HG02885 (cell line): ENCODE measurements around the gene C4A.
"Not testable (repeated sequence)": the region's sequence is repeated elsewhere in the genome, so short reads cannot be mapped to it uniquely, and the experiment has no call there.

Experiments
- ATAC-seq: cut with Tn5 transposase; IDR thresholded peaks from one replicate; pipeline ENCODE4 v1.9.1; 2021; ENCODE audit warnings: mild to moderate bottlenecking; ENCODE audit not compliant: unreplicated experiment, poor library complexity

Gene C4A

GRCh38 chr6:31981744-31982143, at the start of gene C4A:
TSS of gene C4A (plus strand) at chr6:31982057. CDS start at chr6:31982108, 51 bp downstream.
- not testable (repeated sequence) for ATAC-seq

DNA sequence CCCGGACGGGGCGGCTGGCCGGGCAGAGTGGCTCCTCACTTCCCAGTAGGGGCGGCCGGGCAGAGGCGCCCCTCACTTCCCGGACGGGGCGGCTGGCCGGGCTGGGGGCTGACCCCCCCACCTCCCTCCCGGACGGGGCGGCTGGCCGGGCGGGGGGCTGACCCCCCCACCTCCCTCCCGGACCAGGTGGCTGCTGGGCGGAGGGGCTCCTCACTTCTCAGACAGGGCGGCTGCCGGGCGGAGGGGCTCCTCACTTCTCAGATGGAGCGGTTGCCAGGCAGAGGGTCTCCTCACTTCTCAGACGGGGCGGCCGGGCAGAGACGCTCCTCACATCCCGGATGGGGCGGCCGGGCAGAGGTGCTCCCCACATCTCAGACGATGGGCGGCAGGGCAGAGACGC, 49.7 kb upstream of the C4A start:
- ATAC-seq = not testable (repeated sequence)

DNA sequence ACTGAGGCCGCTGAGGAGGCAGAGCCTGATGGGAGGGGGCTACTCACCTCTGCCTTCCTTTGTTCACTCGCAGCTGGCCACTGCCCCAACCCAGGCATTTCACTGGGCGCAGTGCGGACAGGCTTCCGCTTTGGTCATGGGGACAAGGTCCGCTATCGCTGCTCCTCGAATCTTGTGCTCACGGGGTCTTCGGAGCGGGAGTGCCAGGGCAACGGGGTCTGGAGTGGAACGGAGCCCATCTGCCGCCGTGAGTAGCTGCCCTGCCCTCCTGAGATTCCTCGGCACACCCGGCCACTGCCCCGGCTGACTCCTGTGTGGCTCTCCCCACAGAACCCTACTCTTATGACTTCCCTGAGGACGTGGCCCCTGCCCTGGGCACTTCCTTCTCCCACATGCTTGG, 48.3 kb upstream of the C4A start:
- ATAC-seq = no peak

GRCh38 chr6:31935021-31935420, 46.8 kb upstream of the C4A start:
- no peak for ATAC-seq

GRCh38 chr6:31935823-31936222, 46.0 kb upstream of the C4A start:
- ATAC-seq = no peak

DNA sequence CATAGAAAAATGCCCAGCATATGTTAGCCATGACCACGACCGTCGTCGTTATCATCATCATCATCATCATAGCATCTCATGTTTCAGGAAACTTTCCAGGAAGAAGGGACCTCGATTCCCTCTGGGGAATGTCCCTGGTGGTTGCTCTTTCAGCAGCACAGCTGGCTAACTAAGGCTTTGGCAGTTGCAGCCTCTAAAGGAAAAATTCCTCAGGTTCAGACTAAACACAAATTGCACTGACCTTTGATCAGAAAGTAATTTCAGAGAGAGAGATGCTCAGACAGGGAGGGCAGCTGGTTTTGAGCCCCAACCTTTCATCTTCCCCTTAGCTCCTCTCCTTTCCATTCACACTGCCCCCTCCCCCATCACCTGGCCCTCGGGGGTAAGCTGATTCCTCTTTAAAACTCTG, 41.6 kb upstream of the C4A start:
- ATAC-seq = no peak

DNA sequence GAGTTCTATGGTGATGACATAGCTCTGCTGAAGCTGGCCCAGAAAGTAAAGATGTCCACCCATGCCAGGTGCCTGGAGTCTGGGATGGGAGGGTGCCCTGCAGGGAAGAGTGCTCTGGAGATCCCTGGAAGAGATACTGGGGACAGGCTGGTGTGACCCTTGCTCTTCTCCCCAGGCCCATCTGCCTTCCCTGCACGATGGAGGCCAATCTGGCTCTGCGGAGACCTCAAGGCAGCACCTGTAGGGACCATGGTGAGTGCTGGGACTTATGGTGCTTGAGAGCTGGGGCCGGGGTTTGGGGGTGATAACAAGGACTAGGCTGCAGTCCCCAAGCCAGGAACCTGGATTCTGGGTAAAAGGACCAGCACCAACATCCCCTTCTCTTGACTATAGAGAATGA, 38.1 kb upstream of the C4A start:
- ATAC-seq = no peak

- no peak for ATAC-seq
Observed at GRCh38 chr6:31945154-31945506, 36.7 kb upstream of the C4A start.

- ATAC-seq = no peak
Observed at GRCh38 chr6:31945507-31946369, 36.1 kb upstream of the C4A start, which contains the start of gene CFB. TSS of gene CFB (plus strand) at chr6:31946095. CDS start at chr6:31946222, 127 bp downstream.

DNA sequence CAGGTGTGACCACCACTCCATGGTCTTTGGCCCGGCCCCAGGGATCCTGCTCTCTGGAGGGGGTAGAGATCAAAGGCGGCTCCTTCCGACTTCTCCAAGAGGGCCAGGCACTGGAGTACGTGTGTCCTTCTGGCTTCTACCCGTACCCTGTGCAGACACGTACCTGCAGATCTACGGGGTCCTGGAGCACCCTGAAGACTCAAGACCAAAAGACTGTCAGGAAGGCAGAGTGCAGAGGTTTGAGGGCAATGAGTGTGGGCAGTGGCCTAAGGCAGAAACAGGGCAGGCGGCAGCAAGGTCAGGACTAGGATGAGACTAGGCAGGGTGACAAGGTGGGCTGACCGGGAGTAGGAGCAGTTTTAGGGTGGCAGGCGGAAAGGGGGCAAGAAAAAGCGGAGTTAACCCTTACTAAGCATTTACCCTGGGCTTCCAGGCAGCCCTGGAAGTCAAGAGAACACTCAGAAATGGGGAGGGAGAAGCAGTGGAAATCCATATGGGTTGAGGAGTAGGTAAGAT, 35.4 kb upstream of the C4A start:
- ATAC-seq = no peak

GRCh38 chr6:31947070-31947675, 34.7 kb upstream of the C4A start:
- no peak for ATAC-seq

- ATAC-seq = no peak
Observed at GRCh38 chr6:31947864-31948263, 34.0 kb upstream of the C4A start.

GRCh38 chr6:31948306-31948705, 33.6 kb upstream of the C4A start:
- ATAC-seq = no peak

GRCh38 chr6:31948753-31949413, 33.0 kb upstream of the C4A start:
- ATAC-seq = no peak

DNA sequence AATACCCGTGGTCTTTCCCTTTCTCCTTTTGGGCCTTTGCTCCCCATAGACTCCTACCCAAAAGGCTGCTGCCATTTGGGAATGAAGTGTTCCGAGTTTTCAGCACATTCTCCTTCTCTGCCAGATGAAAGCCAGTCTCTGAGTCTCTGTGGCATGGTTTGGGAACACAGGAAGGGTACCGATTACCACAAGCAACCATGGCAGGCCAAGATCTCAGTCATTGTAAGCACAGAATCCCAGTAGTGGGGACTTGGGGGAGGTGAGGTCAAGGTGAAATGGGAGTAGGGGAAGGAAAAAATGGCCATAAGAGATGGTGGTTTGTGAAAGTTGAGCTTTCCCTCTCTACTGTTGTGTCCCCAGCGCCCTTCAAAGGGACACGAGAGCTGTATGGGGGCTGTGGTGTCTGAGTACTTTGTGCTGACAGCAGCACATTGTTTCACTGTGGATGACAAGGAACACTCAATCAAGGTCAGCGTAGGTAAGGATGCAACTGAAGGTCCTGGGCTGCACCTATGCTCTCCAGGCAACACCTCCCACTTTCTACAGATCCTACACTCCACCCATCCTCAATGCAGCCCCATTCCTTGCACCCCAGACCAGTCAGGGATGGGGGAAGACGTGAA, 31.8 kb upstream of the C4A start:
- ATAC-seq = no peak

- ATAC-seq = no peak
Observed at GRCh38 chr6:31952140-31952805, 29.6 kb upstream of the C4A start.

GRCh38 chr6:31952890-31953289, 29.0 kb upstream of the C4A start:
- no peak for ATAC-seq

DNA sequence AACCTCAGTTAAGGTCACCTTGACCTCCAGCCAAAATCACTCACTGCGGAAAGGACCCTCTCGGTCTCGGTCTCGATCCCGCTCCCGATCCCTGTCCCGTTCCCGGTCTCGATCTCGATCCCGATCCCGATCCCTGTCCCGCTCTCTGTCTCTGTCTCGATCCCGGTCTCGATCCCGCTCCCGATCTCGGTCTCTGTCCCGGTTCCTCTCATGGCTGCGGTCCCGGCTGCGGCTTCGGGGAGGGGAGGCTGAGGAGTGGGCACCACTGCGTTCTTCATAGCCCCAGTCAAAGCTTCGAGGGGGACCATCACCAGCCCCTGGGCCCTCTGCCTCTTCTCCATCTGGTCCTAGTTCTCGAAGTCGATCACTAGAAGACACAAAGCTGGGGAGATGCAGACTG, 27.3 kb upstream of the C4A start:
- ATAC-seq = no peak

DNA sequence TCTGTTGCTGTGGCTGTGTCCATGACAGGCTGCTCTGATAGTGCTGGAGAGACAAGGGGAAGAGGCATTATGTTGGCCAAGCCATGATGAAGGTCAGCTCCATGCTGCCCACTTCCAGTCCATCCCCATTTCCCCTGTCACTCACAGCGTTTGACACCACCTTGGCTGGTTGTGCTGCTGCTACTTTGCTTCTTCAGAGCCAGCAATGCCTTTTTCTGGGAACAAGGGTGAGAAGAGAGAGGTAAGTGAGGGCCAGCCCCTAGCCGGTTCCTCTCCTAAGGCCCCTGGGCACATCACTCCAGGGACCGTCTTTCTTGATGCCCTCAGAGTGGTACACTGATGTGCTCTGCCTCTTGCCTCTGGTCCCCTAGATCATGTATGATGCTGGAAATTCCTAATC, 25.1 kb upstream of the C4A start:
- no peak for ATAC-seq

GRCh38 chr6:31958412-31958740, 23.5 kb upstream of the C4A start:
- ATAC-seq = peak; percentile 2
